ENCODE results near the gene PLPPR1. TPM values are rescaled to one million over a fixed set of nuclear protein-coding genes. Genes with fewer than 3 reads are reported as not detected.

PLPPR1 gene
- polyA plus RNA-seq, 1 donor from 2014 or later = 157 TPM

GRCh38 chr9:101026824-101027223 lies 1.7 kb upstream of the PLPPR1 start:
- H3K27me3 ChIP-seq (ENCODE audit: insufficient read depth, low read depth, low read length) = no peaks in the 10 kb centered on the region
- peaks cover 15% of the 10 kb centered on the region for H3K79me2 ChIP-seq (replicated peaks; ENCODE audit: insufficient read depth, low read length)
- TF ChIP-seq EZH2 (IDR thresholded peaks at IDR 0.05; ENCODE audit: borderline replicate concordance, insufficient read depth, low read length, poor library complexity, severe bottlenecking) (no peak), TAF1 (IDR thresholded peaks at IDR 0.05; ENCODE audit: low read depth) (no peak), REST (IDR thresholded peaks at IDR 0.05; ENCODE audit: borderline replicate concordance) (no peak), SMC3 (conservative IDR thresholded peaks at IDR 0.05; ENCODE audit: poor library complexity) (no peak), POLR2AphosphoS5 (IDR thresholded peaks at IDR 0.05) (no peak), RAD21 (conservative IDR thresholded peaks at IDR 0.05) (no peak), EP300 (conservative IDR thresholded peaks at IDR 0.05; ENCODE audit: poor library complexity, severe bottlenecking) (no peak), MXI1 (conservative IDR thresholded peaks at IDR 0.05; ENCODE audit: poor library complexity, severe bottlenecking) (no peak), CTCF (IDR thresholded peaks at IDR 0.05; ENCODE audit: poor library complexity, severe bottlenecking) (no peak)
- no peak overlapping the region for H2AFZ ChIP-seq (ENCODE audit: low read depth, low read length)
- H3K9me2 ChIP-seq (ENCODE audit: insufficient read depth, low read length) = no peaks in the 10 kb centered on the region
- H3K36me3 ChIP-seq (ENCODE audit: insufficient read depth, low read length) = no peaks in the 10 kb centered on the region
- no peaks in the 10 kb centered on the region for H3F3A ChIP-seq (ENCODE audit: insufficient read depth, low read length, poor library complexity, severe bottlenecking)
- H3K9ac ChIP-seq (ENCODE audit: low read length) = no peak overlapping the region
- H4K20me1 ChIP-seq (ENCODE audit: insufficient read depth) = no peaks in the 10 kb centered on the region
- H3K9me3 ChIP-seq (ENCODE audit: low read length) = no peaks in the 10 kb centered on the region
- H3K4me2 ChIP-seq (ENCODE audit: low read length) = no peak overlapping the region
- no peak overlapping the region for H3K27ac ChIP-seq (ENCODE audit: low read length)
- no peak overlapping the region for H3K4me3 ChIP-seq (ENCODE audit: low read length)

- H3K36me3 ChIP-seq (ENCODE audit: insufficient read depth, low read length) = no peaks in the 10 kb centered on the region
- H3F3A ChIP-seq (ENCODE audit: insufficient read depth, low read length, poor library complexity, severe bottlenecking) = no peaks in the 10 kb centered on the region
- H3K27me3 ChIP-seq (ENCODE audit: insufficient read depth, low read depth, low read length) = no peaks in the 10 kb centered on the region
- TF ChIP-seq REST (IDR thresholded peaks at IDR 0.05; ENCODE audit: borderline replicate concordance) (no peak), RAD21 (conservative IDR thresholded peaks at IDR 0.05) (no peak), SMC3 (conservative IDR thresholded peaks at IDR 0.05; ENCODE audit: poor library complexity) (no peak), EP300 (conservative IDR thresholded peaks at IDR 0.05; ENCODE audit: poor library complexity, severe bottlenecking) (no peak), TAF1 (IDR thresholded peaks at IDR 0.05; ENCODE audit: low read depth) (no peak), EZH2 (IDR thresholded peaks at IDR 0.05; ENCODE audit: borderline replicate concordance, insufficient read depth, low read length, poor library complexity, severe bottlenecking) (no peak), CTCF (IDR thresholded peaks at IDR 0.05; ENCODE audit: poor library complexity, severe bottlenecking) (no peak), POLR2AphosphoS5 (IDR thresholded peaks at IDR 0.05) (no peak)
- no peaks in the 10 kb centered on the region for H4K20me1 ChIP-seq (ENCODE audit: insufficient read depth)
- peak overlapping the region; percentile 6 for H3K4me2 ChIP-seq (ENCODE audit: low read length)
- H3K9me3 ChIP-seq (ENCODE audit: low read length) = no peaks in the 10 kb centered on the region
- peak overlapping the region; percentile 88 for H3K4me3 ChIP-seq (ENCODE audit: low read length)
- no peaks in the 10 kb centered on the region for H3K9me2 ChIP-seq (ENCODE audit: insufficient read depth, low read length)
- H3K27ac ChIP-seq (ENCODE audit: low read length) = no peak overlapping the region
- H2AFZ ChIP-seq (ENCODE audit: low read depth, low read length) = no peak overlapping the region
- no peak overlapping the region for H3K9ac ChIP-seq (ENCODE audit: low read length)
- H3K79me2 ChIP-seq (replicated peaks; ENCODE audit: insufficient read depth, low read length) = peaks cover 19% of the 10 kb centered on the region
Measured at GRCh38 chr9:101027236-101027635, 1.3 kb upstream of the PLPPR1 start.

Data from neural cell (in vitro differentiated cells).